Spleen (tissue), 11 donors: ENCODE measurements around the gene ZBTB26. TPM values are rescaled to one million over a fixed set of nuclear protein-coding genes. Genes with fewer than 3 reads are reported as not detected.
"Not testable (repeated sequence)": the region's sequence is repeated elsewhere in the genome, so short reads cannot be mapped to it uniquely, and the experiment has no call there.

Experiments used
- DNase-seq: peaks from one replicate; pipeline ENCODE4 v3.0.0-alpha.2; 2020
- H3K27ac ChIP-seq, 8 donors: fragments of 200-600 bp; sonication (generic) in 7 of 8; 1 replicate in 4 of 8; 2 replicates in 4 of 8; pipeline versions ENCODE4 v1.5.0 to v1.8.0; 2016 to 2021; ENCODE audit warnings: inconsistent platforms in 4 of 8, mild to moderate bottlenecking in 4 of 8, moderate library complexity in 1 of 8
- H3K27me3 ChIP-seq, 7 donors: fragments of 200-600 bp; sonication (generic) in 6 of 7; replicated peaks in 1 of 7; 1 replicate in 4 of 7; 2 replicates in 3 of 7; pipeline versions ENCODE4 v1.5.0 to v1.8.0; 2016 to 2021; ENCODE audit warnings: inconsistent platforms in 3 of 7, mild to moderate bottlenecking in 1 of 7
- H3K36me3 ChIP-seq, 6 donors: fragments of 200-600 bp; sonication (generic) in 5 of 6; 1 replicate in 4 of 6; 2 replicates in 2 of 6; pipeline versions ENCODE4 v1.5.0 to v1.8.0; 2016 to 2021; ENCODE audit warnings: inconsistent platforms in 2 of 6
- H3K4me1 ChIP-seq, 6 donors: fragments of 200-600 bp; sonication (generic) in 5 of 6; 1 replicate in 3 of 6; 2 replicates in 3 of 6; pipeline versions ENCODE4 v1.5.0 to v1.8.0; 2016 to 2021; ENCODE audit warnings: inconsistent platforms in 3 of 6
- H3K4me3 ChIP-seq, 8 donors: fragments of 200-600 bp; sonication (generic) in 7 of 8; 1 replicate in 4 of 8; 2 replicates in 4 of 8; pipeline versions ENCODE4 v1.5.0 to v1.8.0; 2016 to 2021; ENCODE audit warnings: inconsistent platforms in 4 of 8, mild to moderate bottlenecking in 4 of 8, moderate library complexity in 2 of 8
- H3K9me3 ChIP-seq, 8 donors: fragments of 200-600 bp; sonication (generic) in 7 of 8; 1 replicate in 4 of 8; 2 replicates in 4 of 8; pipeline versions ENCODE4 v1.5.0 to v1.8.0; 2016 to 2021; ENCODE audit warnings: inconsistent platforms in 4 of 8
- CTCF ChIP-seq, 11 experiments: fragments of 200-600 bp in 7 of 11; fragments of 450-650 bp in 4 of 11; sonication (generic) in 4 of 11; IDR thresholded peaks in 8 of 11; conservative IDR thresholded peaks in 3 of 11; 1 replicate in 7 of 11; 2 replicates in 4 of 11; pipeline versions ENCODE4 v1.4.0 to v1.8.0; 2016 to 2021; ENCODE audit warnings: antibody characterized with exemption in 11 of 11, inconsistent platforms in 4 of 11, mild to moderate bottlenecking in 1 of 11
- POLR2A ChIP-seq, 3 donors: fragments of 450-650 bp; IDR thresholded peaks; one replicate each; pipeline ENCODE4 v1.5.1; 2017; ENCODE audit warnings: antibody characterized with exemption in 3 of 3, mild to moderate bottlenecking in 1 of 3
- POLR2AphosphoS5 ChIP-seq, 3 donors: sonication (generic); formaldehyde crosslinking; IDR thresholded peaks; one replicate each; pipeline ENCODE4 v1.5.1; 2017; ENCODE audit warnings: antibody characterized with exemption in 3 of 3
- WGBS, 5 donors: extraction: QIAGEN DNeasy Blood & Tissue Kit in 3 of 5; methylation state at CpG; one replicate each; pipeline versions ENCODE4 v1.1.5 to v1.1.7; 2013 to 2018; 5-methylcytosine and 5-hydroxymethylcytosine counted together
- intact Hi-C: fragments of 100-400 bp; cut with DNase I; formaldehyde crosslinking; loops from one replicate; pipeline ENCODE4 v1.15.0; 2023; ENCODE audit warnings: low total_unique reads
- polyA plus RNA-seq, 3 donors: library from polyadenylated mRNA; stranded (reverse); fragments of 200-250 nt; gene quantifications; one replicate each; pipeline ENCODE4 v1.2.1, GENCODE V29; 2013
- total RNA-seq, 7 donors: library from RNA; depleted of rRNA in 3 of 7; stranded (reverse); fragments of >200 nt in 3 of 7; fragmentation: NEBNext Ultra II Directional in 4 of 7; extraction: Animal tissue kit (Norgen Biotek cat#: 25700) in 4 of 7; gene quantifications; one replicate each; pipeline versions ENCODE4 v1.1.0 to v1.2.1, GENCODE V29; 2016 to 2021
- donor health status: healthy with polysubstance abuse.
- donor health status: DM: no; HTN: no; CAD: no; lungs with moderate emphysema.
- donor health status: DM: no; HTN: no; CAD: no.
- donor health status: Bipolar disorder and iron deficiency.
- donor health status: healthy.
- donor health status: DM: no; HTN: no; CAD: no.
- donor health status: DM: yes; HTN: yes; CAD: no.

Gene ZBTB26
- total and polyA plus RNA-seq, 10 donors = 5.1 to 10.9 (median 8.6) TPM

- WGBS, 5 donors = 79 to 94% (median 87%) methylated on average over 2 of the region's 2 CpGs
- TF ChIP-seq CTCF (IDR thresholded peaks at IDR 0.05 in 8 of 11, conservative IDR thresholded peaks at IDR 0.05 in 3 of 11) = no peak
- TF ChIP-seq POLR2A (IDR thresholded peaks at IDR 0.05) = no peak
- TF ChIP-seq POLR2AphosphoS5 (IDR thresholded peaks at IDR 0.05) = no peak
- no peak overlapping the region for H3K27ac ChIP-seq
Observed at GRCh38 chr9:122918310-122918709, 13.0 kb downstream of the ZBTB26 start.

GRCh38 chr9:122912964-122913673 is 18.2 kb downstream of the ZBTB26 start, which contains the start of gene ZBTB6:
ZBTB6 (minus strand) TSS chr9:122913323; CDS start chr9:122912072, 1,251 bp downstream.
- TF ChIP-seq POLR2AphosphoS5 (IDR thresholded peaks at IDR 0.05) (peak; percentile 76 to 85 (median 78)), CTCF (IDR thresholded peaks at IDR 0.05 in 8 of 11, conservative IDR thresholded peaks at IDR 0.05 in 3 of 11) (peak in 1 of 11 experiments; percentile 16), POLR2A (IDR thresholded peaks at IDR 0.05) (no peak)
- peak; percentile 91 for DNase-seq
- no peaks in the 10 kb centered on the region for H3K27me3 ChIP-seq
- peaks cover 0 to 41% (median 23%) of the 10 kb centered on the region in 6 donors for H3K36me3 ChIP-seq
- intact Hi-C loops = no loop called here
- peaks cover 10 to 35% (median 20%) of the 10 kb centered on the region in 6 donors for H3K4me1 ChIP-seq
- peak within 1 kb of the TSS; percentile 61 to 98 (median 76) for H3K4me3 ChIP-seq
- 0% methylated on average over 31 to 35 of the region's 35 CpGs for WGBS, 5 donors
- H3K27ac ChIP-seq = peak within 1 kb of the TSS; percentile 79 to 93 (median 86)
- H3K9me3 ChIP-seq = no peaks in the 10 kb centered on the region

More at GRCh38 chr9:122918310-122918709, 13.0 kb downstream of the ZBTB26 start:
- Histone ChIP-seq H3K4me3 (no peak overlapping the region), H3K36me3 (peaks cover 0 to 45% (median 7%) of the 10 kb centered on the region in 6 donors), H3K9me3 (no peaks in the 10 kb centered on the region), H3K4me1 (peaks cover 0 to 8% (median 5%) of the 10 kb centered on the region in 6 donors), H3K27me3 (no peaks in the 10 kb centered on the region)
- intact Hi-C loops = no loop called here
- DNase-seq = no peak

GRCh38 chr9:122912671-122912963 is 18.7 kb downstream of the ZBTB26 start:
- H3K4me3 ChIP-seq = peak overlapping the region; percentile 61 to 98 (median 76)
- no peak for TF ChIP-seq POLR2A (IDR thresholded peaks at IDR 0.05)
- TF ChIP-seq POLR2AphosphoS5 (IDR thresholded peaks at IDR 0.05) = no peak
- no peak for TF ChIP-seq CTCF (IDR thresholded peaks at IDR 0.05 in 8 of 11, conservative IDR thresholded peaks at IDR 0.05 in 3 of 11)
- intact Hi-C loops = no loop called here
- H3K9me3 ChIP-seq = no peaks in the 10 kb centered on the region
- no peaks in the 10 kb centered on the region for H3K27me3 ChIP-seq
- DNase-seq = no peak
- peaks cover 0 to 40% (median 26%) of the 10 kb centered on the region in 6 donors for H3K36me3 ChIP-seq
- 2 to 4% (median 3%) methylated on average over 9 of the region's 9 CpGs for WGBS, 5 donors
- peak overlapping the region; percentile 79 to 93 (median 86) for H3K27ac ChIP-seq
- peaks cover 10 to 35% (median 20%) of the 10 kb centered on the region in 6 donors for H3K4me1 ChIP-seq

DNA sequence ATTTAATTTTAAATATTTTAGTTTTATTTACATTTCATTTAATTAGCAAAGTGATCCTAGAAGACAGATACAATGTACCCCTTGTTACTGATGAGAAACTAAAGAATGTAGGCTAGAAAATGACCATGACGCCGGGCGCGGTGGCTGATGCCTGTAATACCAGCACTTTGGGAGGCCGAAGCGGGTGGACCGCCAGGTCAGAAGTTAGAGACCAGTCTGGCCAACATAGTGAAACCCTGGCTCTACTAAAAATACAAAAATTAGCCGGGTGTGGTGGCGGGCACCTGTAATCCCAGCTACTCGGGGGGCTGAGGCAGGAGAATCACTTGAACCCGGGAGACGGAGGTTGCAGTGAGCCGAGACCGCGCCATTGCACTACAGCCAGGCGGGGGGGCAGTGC is 25.2 kb downstream of the ZBTB26 start:
- H3K4me3 ChIP-seq, H3K27me3 ChIP-seq, intact Hi-C loops, H3K9me3 ChIP-seq: not testable (repeated sequence)
- Histone ChIP-seq H3K4me1 (peaks cover 25 to 55% (median 34%) of the 10 kb centered on the region in 6 donors), H3K36me3 (peaks cover 0 to 35% (median 19%) of the 10 kb centered on the region in 6 donors), H3K27ac (peak overlapping the region in 1 of 8 donors; percentile 92)
- 93 to 98% (median 97%) methylated on average over 16 of the region's 16 CpGs for WGBS, 5 donors
- DNase-seq = peak; percentile 78
